ENCODE data around the gene HS2ST1.

Gene HS2ST1

DNA sequence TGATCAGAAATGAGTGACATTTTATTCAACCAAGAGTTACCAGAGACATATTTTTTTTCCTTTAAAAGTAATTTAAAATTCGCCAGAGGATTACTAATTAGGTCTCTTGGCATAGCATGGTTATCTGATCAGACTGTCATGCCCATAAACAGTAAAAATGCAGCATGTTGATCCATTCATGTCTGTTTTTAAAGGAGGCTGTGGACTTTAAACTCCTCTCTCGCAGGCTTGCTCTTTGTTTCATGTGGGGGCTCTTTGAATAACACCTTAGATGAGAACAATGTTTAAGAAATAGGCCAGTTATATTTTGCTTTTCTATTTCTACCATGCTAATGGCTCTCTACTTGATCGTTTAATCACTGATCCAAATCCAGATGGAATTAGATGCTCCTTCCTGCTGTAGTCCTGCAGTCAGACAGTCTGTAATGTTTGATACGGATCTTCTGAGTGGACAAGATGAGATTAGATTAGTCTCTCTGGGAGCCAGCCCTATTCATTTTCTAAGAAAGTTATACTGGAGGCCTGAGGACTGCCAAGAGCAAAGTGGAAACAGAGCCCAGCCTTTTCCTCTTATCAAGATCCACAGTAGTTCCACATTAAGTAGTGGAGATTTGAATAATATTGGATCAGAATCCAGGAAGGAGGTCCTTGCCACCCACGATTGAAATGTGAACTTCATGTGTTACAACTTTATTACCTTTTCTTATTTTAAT lies 197.4 kb downstream of the HS2ST1 start:
- CTCF ChIA-PET, result interaction anchor here (0.7 kb wide), 1 partner anchor 457 kb away, joined by 3 read pairs; no protein-coding TSS in a partner anchor
- H3K27ac ChIP-seq (ENCODE audit: extremely low read depth, low read depth, low read length), result no peak overlapping the region

GRCh38 chr1:87113313-87113712 lies 198.9 kb downstream of the HS2ST1 start:
- H3K4me1 ChIP-seq (ENCODE audit: control insufficient read depth, insufficient read depth, low read length), result 0 out of 2 replicates have a peak, but pooled peaks cover under 1% of the 10 kb centered on the region
- TF ChIP-seq WT1 (tag by site-specific recombination; IDR thresholded peaks at IDR 0.05) (no peak), ZNF830 (tag by site-specific recombination; IDR thresholded peaks at IDR 0.05; ENCODE audit: low read depth) (no peak), ZNF510 (tag by site-specific recombination; IDR thresholded peaks at IDR 0.05; ENCODE audit: insufficient replicate concordance) (no peak), GFI1B (tag by site-specific recombination; IDR thresholded peaks at IDR 0.05) (no peak), ZNF221 (tag by site-specific recombination; IDR thresholded peaks at IDR 0.05; ENCODE audit: borderline replicate concordance) (no peak), HOXD13 (CRISPR knock-in tag; IDR thresholded peaks at IDR 0.05; ENCODE audit: borderline replicate concordance) (no peak), ZNF341 (tag by site-specific recombination; IDR thresholded peaks at IDR 0.05; ENCODE audit: low read depth) (no peak), ZNF530 (tag by site-specific recombination; IDR thresholded peaks at IDR 0.05; ENCODE audit: low read depth) (no peak), ZNF274 (IDR thresholded peaks at IDR 0.05; ENCODE audit: low read length) (no peak), ZNF274 (tag by site-specific recombination; IDR thresholded peaks at IDR 0.05; ENCODE audit: borderline replicate concordance) (no peak), ZFHX2 (tag by site-specific recombination; conservative IDR thresholded peaks at IDR 0.05) (no peak), ZNF354C (tag by site-specific recombination; IDR thresholded peaks at IDR 0.05; ENCODE audit: borderline replicate concordance, low read depth) (no peak), ZNF521 (tag by site-specific recombination; IDR thresholded peaks at IDR 0.05) (no peak), HIC1 (tag by site-specific recombination; IDR thresholded peaks at IDR 0.05) (no peak), ZNF692 (tag by site-specific recombination; IDR thresholded peaks at IDR 0.05) (no peak), FEZF1 (tag by site-specific recombination; IDR thresholded peaks at IDR 0.05) (no peak), ZNF174 (tag by site-specific recombination; IDR thresholded peaks at IDR 0.05) (no peak)
- TF ChIP-seq, protein P1, sequence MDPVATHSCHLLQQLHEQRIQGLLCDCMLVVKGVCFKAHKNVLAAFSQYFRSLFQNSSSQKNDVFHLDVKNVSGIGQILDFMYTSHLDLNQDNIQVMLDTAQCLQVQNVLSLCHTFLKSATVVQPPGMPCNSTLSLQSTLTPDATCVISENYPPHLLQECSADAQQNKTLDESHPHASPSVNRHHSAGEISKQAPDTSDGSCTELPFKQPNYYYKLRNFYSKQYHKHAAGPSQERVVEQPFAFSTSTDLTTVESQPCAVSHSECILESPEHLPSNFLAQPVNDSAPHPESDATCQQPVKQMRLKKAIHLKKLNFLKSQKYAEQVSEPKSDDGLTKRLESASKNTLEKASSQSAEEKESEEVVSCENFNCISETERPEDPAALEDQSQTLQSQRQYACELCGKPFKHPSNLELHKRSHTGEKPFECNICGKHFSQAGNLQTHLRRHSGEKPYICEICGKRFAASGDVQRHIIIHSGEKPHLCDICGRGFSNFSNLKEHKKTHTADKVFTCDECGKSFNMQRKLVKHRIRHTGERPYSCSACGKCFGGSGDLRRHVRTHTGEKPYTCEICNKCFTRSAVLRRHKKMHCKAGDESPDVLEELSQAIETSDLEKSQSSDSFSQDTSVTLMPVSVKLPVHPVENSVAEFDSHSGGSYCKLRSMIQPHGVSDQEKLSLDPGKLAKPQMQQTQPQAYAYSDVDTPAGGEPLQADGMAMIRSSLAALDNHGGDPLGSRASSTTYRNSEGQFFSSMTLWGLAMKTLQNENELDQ (tag by site-specific recombination; IDR thresholded peaks at IDR 0.05; ENCODE audit: low read depth), result no peak
- TF ChIP-seq, protein P2, sequence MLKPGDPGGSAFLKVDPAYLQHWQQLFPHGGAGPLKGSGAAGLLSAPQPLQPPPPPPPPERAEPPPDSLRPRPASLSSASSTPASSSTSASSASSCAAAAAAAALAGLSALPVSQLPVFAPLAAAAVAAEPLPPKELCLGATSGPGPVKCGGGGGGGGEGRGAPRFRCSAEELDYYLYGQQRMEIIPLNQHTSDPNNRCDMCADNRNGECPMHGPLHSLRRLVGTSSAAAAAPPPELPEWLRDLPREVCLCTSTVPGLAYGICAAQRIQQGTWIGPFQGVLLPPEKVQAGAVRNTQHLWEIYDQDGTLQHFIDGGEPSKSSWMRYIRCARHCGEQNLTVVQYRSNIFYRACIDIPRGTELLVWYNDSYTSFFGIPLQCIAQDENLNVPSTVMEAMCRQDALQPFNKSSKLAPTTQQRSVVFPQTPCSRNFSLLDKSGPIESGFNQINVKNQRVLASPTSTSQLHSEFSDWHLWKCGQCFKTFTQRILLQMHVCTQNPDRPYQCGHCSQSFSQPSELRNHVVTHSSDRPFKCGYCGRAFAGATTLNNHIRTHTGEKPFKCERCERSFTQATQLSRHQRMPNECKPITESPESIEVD (tag by site-specific recombination; IDR thresholded peaks at IDR 0.05), result no peak
- ChIA-PET CTCF (no interaction called here), POLR2A (no interaction called here)
- no peaks in the 10 kb centered on the region for H3K36me3 ChIP-seq (ENCODE audit: control insufficient read depth in 2 of 2, insufficient read depth in 1 of 2, low read length in 2 of 2)
- H3K9me3 ChIP-seq (ENCODE audit: control insufficient read depth, insufficient read depth, low read depth, low read length), result no peaks in the 10 kb centered on the region
- H3K4me3 ChIP-seq (ENCODE audit: low read depth, low read length), result no peak overlapping the region
- H3K27ac ChIP-seq (ENCODE audit: extremely low read depth, low read depth, low read length), result no peak overlapping the region

More for the DNA sequence above, 197.4 kb downstream of the HS2ST1 start:
- Histone ChIP-seq H3K36me3 (ENCODE audit: control insufficient read depth in 2 of 2, insufficient read depth in 1 of 2, low read length in 2 of 2) (no peaks in the 10 kb centered on the region), H3K4me3 (ENCODE audit: low read depth, low read length) (no peak overlapping the region), H3K9me3 (ENCODE audit: control insufficient read depth, insufficient read depth, low read depth, low read length) (no peaks in the 10 kb centered on the region), H3K4me1 (ENCODE audit: control insufficient read depth, insufficient read depth, low read length) (0 out of 2 replicates have a peak, but pooled peaks cover 2% of the 10 kb centered on the region)
- TF ChIP-seq, protein P3, sequence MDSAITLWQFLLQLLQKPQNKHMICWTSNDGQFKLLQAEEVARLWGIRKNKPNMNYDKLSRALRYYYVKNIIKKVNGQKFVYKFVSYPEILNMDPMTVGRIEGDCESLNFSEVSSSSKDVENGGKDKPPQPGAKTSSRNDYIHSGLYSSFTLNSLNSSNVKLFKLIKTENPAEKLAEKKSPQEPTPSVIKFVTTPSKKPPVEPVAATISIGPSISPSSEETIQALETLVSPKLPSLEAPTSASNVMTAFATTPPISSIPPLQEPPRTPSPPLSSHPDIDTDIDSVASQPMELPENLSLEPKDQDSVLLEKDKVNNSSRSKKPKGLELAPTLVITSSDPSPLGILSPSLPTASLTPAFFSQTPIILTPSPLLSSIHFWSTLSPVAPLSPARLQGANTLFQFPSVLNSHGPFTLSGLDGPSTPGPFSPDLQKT (IDR thresholded peaks at IDR 0.05; ENCODE audit: borderline replicate concordance, low read depth, low read length), result no peak
- TF ChIP-seq ZNF670 (tag by site-specific recombination; IDR thresholded peaks at IDR 0.05; ENCODE audit: low read depth) (no peak), ZNF433 (tag by site-specific recombination; IDR thresholded peaks at IDR 0.05; ENCODE audit: low read depth) (no peak), SALL2 (tag by site-specific recombination; IDR thresholded peaks at IDR 0.05; ENCODE audit: borderline replicate concordance) (no peak), ZNF175 (tag by site-specific recombination; IDR thresholded peaks at IDR 0.05) (no peak), ZNF837 (tag by site-specific recombination; IDR thresholded peaks at IDR 0.05) (no peak)
- POLR2A ChIA-PET, result no interaction called here
